Measurements from ENCODE around the gene ZNF708. TPM values are rescaled to one million over a fixed set of nuclear protein-coding genes. Genes with fewer than 3 reads are reported as not detected.
"Not testable (repeated sequence)": the region's sequence is repeated elsewhere in the genome, so short reads cannot be mapped to it uniquely, and the experiment has no call there.

The ZNF708 gene
- 3.5 TPM for polyA plus RNA-seq (2013, experiment 1 of 2; ENCODE audit: insufficient read length)
- 2.8 TPM for polyA plus RNA-seq (2013, experiment 2 of 2; ENCODE audit: insufficient read length)

DNA sequence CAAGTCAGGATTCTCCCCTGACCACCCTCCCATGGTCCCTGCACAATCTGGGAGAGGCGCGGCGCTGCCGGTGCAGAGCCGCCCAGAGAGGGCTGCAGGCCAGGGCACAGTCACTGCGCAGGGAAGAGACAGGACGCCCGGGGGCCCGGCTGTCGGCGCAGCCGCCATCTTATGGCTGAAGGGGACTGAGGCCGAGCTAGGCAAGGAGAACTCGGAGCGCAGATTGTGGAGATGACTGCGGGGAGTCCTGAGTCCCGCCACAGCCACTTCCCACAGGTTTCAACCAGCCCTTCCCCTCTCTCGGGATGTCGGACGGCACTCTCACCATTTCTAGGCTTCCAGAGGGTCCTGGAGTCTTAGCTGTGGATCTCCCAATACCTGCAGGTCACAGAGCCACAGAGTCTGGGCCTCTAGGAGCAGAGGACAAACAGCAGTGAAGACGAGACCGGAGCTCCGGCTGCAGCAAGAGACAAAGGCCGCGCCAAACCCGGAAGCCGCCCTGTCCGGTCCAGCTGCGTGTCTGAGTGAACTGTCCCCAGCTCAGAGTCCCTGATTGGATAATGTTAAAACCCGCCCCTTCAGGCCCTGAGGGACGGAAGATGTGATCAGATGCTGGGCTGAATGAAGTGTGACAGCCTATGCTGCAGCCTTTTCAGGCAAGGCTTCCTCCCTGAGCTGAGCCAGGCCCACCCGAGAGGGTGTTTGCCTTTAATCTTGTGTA, at the start of gene ZNF708:
ZNF708 (minus strand) TSS at position 526 of the 721 bp plus-strand sequence; CDS start at position 328, 198 bp downstream.
- peak; percentile 93 for DNase-seq

DNA sequence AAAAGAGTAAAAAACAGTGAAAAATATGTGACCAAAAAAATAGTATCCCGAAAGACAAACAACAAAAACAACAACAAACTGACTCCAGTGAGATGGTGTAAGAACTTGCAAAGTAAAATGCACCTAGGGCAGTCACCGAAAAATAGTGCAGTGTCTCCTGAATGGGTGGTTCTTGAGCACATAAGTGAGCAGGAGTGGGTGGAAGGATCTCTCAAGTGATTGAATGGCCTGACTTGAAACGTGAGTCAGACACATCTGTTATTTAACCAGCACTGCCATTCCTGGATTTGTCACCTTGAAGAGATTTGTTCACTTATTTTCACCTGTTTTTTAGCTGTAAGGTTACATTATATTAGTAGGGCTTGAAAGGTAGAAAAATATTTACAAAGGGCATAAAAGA, 33.1 kb upstream of the ZNF708 start:
- DNase-seq, result no peak

DNA sequence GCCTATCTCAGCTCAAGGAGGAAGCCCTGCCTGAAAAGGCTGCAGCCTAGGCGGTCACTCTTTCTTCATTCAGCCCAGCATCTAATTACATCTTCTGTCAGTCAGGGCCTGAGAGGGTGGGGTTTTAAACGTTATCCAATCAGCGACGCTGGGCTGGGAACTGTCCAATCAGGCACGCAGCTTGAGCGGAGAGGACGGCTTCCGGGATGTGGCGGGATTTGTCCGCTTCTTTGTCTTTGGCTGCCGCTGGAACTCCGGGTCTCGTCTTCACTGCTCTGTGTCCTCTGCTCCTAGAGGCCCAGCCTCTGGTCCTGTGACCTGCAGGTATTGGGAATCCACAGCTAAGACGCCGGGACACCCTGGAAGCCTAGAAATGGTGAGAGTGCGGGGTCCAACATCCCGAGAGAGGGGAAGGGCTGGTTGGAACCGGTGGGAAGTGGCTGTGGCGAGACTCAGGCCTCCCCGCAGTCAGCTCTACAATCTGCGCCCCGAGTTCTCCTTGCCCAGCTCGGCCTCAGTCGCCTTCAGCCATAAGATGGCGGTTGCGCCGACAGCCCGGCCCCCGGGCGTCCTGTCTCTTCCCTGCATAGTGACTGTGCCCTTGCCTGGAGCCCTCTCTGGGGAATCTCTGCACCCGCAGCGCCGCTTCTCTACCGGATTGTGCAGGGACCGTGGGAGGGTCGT, 29.7 kb upstream of the ZNF708 start, which contains the start of gene ZNF738:
ZNF738 (plus strand) TSS at position 233 of the 684 bp plus-strand sequence; CDS start at position 374, 141 bp downstream.
- peak; percentile 95 for DNase-seq

DNA sequence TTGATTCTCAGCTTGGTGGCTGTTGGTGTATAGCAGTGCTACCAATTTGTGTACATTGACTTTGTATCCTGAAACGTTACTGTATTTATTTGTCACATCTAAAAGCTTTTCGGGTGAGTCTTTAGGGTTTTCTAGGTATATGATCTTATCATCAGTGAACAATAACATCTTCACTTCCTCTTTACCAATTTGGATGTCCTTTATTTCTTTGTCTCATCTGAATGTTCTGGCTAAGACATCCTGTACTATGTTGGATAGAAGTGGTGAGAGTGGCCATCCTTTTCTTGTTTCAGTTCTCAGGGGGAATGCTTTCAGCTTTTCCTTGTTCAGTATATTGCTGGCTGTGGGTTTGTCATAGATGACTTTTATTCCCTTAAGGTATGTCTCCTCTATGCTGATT, 23.6 kb upstream of the ZNF708 start:
- DNase-seq, result no peak

DNA sequence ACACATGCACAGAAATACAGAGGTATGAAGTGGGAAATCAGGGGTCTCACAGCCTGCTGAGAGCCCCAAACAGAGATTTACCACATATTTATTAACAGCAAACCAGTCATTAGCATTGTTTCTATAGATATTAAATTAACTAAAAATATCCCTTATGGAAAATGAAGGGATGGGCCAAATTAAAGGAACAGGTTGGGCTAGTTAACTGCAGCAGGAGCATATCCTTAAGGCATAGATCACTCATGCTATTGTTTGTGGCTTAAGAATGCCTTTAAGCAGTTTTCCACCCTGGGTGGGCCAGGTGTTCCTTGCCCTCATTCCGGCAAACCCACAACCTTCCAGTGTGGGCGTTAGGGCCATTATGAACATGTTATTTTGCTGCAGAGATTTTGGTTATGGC, 15.6 kb upstream of the ZNF708 start:
- DNase-seq, result not testable (repeated sequence)

DNA sequence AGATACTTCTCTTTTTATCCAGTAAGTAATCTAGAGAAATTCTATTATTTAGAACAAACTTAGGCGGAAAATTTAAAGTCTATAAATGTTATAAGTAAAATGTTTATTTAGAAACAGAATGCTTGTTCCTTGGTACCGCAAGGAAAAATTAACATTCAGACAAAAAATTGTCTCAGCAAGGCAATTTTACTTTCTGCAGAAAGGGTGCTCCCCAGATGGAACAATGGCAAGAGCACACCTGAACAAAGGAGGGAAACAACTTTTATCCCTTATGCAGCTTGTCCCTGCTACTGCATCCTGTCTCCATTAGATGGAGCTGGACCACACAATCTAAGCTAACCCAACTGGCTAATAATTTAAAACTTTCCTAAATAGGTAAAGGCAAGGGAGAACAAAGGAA, 6.5 kb upstream of the ZNF708 start:
- DNase-seq, result no peak

DNA sequence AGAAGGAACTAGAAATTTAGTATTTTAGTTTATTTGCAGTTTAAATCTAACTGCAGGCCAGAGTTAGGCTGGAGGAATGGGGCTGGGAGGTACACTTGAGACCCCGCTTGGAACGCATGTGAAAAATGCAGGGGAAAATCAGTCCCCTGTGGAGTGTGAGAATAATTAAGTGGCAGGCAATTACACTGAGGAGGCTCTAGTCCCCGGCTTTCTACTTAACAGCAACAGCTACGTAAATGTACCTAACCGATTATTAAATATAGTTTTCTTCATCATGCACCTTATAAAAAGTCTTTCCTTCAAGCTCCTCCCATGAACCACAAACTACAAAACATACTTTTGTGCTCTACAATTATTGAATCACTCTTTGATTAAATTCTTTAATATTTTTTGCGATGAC, 804 bp downstream of the ZNF708 start:
- DNase-seq, result peak; percentile 4

DNA sequence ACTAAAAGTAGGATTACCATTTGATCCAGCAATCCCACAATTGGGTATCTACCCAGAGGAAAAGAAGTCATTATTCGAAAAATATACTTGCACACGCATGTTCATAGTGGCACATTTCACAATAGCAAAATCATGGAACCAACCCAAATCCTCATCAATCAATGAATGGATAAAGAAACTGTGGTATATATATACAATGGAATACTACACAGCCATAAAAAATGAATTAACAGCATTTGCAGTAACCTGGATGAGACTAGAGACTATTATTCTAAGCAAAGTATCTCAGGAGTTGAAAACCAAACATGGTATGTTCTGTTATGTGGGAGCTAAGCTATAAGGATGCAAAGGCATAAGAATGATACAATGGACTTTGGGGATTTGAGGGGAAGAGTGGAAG, 3.0 kb downstream of the ZNF708 start:
- no peak for DNase-seq

DNA sequence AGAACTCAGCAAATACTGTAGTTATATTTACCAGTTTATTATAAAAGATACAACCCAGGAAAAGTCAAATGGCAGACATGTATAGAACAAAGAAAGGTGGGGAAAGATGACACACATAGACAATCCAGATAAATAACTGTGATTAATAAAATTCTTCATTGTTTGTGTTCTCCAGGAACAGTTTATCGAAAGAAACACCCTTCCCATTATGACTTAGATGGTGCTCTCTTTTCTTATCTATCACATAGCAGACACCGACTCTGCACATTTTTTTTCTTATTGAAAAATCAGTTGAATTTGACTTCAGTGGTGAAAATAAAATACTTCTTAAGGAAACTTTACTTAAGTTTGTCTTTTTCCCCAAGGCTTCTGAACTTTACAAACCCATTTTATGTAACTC, 6.2 kb downstream of the ZNF708 start:
- DNase-seq, result no peak

DNA sequence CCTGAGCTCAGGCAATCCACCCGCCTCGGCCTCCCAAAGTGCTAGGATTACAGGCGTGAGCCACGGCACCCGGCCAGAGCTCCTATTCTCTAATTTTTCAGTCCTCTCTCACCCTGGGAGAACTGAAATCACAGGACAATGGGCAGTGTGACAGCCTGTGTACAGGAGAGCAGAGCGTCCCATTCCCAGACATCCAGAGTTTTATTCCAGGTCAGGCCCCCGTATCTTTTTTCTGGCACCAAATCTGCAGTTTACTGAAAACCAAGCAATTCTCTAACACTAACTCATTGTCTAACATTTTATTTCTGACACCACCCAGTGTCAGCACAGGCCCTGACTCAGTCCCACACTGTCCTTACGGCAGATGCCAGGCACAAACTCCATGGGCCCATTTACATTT, 6.7 kb downstream of the ZNF708 start:
- no peak for DNase-seq

DNA sequence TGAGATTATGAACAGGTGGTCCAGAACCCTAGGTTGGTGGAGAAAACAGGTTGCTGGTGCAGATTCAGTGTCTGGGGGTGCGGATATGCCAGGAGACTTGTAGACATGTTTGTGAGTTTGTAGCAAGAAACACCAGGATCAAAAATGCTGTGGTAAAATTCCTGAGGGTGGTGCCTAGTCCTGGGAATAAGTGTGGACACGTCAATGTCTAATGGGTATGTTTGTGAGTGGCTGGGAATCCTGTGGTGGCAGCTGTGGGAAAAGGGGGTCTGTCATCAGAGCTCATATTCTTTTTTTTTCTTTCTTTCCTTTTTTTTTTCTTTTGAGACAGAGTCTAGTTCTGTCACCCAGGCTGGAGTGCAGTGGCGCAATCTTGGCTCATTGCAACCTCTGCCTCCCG, 7.2 kb downstream of the ZNF708 start:
- DNase-seq, result peak; percentile 1

DNA sequence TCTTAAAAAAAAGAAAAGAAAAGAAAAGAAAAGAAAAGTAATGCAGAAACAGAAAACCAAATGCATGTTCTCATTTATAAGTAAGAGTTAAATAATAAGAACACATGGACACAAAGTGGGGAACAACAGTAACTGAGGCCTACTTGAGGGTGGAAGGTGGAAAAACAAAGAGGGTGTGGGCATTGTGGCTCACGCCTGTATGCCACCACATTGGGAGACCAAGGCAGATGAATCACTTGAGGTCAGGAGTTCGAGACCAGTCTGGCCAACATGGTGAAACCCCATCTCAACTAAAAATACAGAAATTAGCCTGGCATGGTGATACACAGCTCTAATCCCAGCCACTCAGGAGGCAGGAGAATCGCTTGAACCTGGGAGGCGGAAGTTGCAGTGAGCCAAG, 8.1 kb downstream of the ZNF708 start:
- no peak for DNase-seq

DNA sequence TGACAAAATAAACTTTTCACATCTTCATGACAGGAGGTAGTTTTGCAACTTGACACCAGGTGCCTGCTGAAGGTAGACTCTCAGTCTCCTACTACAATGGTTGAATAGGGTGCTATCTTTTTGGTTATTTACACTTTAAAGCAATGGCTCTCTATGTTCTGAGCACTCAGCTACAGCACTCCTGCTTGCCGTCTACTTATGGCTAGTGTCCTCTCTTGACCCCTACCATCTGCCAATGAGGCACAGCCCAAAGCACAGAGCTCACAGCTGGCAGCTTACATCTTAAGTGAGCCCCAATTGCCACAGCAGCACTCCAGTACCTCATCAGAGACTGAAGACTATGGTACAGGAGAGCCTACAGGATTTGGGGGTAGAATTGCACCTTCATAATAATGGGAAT, 11.4 kb downstream of the ZNF708 start:
- DNase-seq, result no peak

DNA sequence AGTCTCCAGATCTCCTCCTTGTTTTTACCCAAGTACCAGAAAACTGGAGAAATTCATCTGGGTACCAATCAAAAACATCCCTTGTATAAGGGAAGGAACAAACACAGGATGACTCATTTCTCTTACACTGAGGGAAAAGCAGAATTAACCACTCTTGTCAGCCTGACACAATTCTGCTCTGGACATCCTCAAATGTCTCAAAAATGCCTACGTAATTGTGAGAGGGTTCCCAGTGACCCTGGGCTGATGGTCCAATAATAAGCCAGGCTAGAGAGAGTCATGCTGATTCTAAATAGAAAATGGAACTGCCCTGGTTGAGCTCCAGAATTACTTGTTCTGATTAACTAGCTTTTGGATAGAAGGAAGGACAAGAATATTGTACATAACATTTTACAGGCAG, 14.5 kb downstream of the ZNF708 start:
- DNase-seq, result no peak

DNA sequence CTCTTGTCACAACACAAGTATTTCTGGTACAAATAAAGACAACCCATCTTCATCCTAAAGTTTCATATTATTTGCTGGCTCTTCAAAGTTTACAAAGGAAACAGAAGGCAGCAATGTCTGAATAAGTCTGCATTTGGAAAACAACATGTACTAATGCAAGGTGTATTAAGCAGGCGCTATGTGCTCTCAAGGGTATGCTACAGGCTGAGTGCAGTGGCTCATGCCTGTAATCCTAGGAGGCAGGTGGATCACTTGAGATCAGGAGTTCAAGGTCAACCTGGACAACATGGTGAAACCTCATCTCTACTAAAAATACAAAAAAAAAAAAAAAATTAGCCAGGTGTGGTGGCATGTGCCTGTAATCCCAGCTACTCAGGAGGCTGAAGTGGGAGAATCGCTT, 16.4 kb downstream of the ZNF708 start:
- not testable (repeated sequence) for DNase-seq

DNA sequence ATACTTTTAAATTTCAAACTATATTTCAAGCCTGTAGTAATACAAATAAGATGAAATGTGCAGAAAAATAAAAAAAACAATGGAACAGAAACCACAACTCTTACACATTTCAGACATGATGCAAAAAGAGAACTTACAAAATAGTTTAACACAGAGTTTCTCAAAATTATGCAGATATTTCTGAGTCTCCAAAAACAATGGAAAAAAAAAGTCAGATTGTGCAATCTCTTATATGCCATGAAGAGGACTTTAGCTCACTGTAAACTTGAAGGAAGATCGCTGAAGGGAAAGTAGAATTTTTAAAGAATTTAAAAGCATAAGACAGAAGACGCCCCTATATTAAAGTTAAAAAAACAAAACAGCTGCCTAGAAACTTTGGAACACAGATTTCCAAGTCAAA, 20.4 kb downstream of the ZNF708 start:
- no peak for DNase-seq

DNA sequence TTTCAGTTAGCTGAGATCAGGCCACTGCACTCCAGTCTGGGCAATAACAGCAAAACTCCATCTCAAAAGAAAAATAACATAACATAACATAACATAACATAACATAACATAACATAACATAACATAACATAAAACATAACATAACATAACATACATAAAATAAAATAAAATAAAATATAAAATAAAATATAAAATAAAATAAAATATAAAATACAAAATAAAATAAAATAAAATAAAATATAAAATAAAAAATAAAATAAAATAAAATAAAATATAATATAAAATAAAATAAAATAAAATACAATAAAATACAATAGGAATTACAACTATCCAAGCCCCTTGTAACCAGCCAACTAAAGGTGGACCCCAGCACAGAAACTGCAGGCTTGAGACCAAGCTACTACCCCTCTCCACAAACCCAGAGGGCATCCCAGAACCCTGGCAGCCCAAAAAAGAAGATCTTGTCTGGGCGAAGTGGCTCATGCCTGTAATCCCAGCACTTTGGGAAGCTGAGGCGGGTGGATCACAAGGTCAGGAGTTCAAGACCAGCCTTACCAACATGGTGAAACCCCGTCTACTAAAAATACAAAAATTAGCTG, 22.2 kb downstream of the ZNF708 start:
- not testable (repeated sequence) for DNase-seq

DNA sequence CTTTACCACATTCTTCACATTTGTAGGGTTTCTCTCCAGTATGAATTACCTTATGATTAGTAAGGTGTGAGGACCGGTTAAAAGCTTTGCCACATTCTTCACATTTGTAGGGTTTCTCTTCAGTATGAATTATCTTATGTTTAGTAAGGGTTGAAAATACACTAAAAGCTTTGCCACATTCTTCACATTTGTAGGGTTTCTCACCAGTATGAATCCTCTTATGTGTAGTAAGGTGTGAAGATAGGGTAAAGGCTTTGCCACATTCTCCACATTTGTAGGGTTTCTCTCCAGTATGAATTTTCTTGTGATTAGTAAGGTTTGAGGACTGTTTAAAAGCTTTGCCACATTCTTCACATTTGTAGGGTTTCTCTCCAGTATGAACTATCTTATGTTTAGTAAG, 35.4 kb downstream of the ZNF708 start:
- DNase-seq, result not testable (repeated sequence)

DNA sequence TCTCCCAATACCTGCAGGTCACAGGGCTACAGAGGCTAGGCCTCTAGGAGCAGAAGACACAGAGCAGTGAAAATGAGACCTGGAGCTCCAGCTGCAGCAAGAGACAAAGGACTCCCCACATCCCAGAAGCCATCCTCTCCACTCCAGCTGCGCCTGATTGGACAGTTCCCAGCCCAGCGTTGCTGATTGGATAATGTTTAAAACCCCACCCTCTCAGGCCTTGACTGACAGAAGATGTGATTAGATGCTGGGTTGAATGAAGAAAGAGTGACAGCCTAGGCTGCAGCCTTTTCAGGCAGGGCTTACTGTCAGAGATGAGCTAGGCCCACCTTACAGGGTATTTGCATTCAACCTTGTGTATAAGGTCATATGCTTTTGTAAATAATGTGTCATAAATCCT, 59.4 kb downstream of the ZNF708 start:
- DNase-seq, result no peak

DNA sequence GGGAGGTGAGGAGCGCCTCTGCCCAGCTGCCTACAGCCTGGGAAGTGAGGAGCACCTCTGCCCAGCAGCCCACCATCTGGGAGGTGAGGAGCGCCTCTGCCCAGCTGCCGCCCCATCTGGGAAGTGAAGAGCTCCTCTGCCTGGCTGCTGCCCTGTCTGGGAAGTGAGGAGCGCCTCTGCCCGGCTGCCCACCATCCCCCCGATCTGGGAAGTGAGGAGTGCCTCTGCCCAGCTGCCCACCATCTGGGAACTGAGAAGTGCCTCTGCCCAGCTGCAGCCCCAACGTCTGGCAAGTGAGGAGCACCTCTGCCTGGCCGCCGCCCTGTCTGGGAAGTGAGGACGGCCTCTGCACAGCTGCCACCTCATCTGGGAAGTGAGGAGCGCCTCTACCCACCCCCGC, 64.3 kb downstream of the ZNF708 start:
- DNase-seq, result no peak

DNA sequence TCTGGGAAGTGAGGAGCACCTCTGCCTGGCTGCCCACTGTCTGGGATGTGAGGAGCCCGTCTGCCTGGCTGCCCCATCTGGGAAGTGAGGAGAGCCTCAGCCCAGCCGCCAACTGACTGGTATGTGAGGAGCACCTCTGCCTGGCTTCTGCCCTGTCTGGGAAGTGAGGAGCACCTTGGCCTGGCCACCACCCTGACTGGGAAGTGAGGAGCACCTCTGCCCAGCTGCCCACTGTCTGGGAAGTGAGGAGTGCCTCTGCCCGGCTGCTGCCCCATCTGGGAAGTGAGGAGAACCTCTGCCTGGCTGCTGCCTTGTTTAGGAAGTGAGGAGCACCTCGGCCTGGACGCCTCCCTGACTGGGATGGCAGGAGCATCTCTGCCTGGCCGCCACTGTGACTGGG, 64.8 kb downstream of the ZNF708 start:
- DNase-seq, result no peak

DNA sequence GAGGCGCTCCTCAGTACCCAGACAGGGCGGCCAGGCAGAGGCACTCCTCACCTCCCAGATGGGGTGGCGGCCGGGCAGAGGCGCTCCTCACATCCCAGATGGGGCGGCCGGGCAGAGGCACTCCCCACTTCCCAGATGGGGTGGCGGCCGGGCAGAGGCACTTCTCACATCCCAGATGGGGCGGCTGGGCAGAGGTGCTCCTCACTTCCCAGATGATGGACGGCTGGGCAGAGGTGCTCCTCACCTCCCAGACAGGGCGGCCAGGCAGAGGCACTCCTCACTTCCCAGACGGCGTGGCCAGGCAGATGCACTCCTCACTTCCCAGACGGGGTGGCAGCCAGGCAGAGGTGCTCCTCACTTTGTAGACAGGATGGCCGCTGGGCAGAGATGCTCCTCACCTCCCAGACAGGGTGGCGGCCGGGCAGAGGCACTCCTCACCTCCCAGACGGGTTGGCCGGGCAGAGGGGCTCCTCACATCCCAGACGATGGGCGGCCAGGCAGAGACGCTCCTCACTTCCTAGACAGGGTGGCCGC, 68.3 kb downstream of the ZNF708 start:
- not testable (repeated sequence) for DNase-seq

DNA sequence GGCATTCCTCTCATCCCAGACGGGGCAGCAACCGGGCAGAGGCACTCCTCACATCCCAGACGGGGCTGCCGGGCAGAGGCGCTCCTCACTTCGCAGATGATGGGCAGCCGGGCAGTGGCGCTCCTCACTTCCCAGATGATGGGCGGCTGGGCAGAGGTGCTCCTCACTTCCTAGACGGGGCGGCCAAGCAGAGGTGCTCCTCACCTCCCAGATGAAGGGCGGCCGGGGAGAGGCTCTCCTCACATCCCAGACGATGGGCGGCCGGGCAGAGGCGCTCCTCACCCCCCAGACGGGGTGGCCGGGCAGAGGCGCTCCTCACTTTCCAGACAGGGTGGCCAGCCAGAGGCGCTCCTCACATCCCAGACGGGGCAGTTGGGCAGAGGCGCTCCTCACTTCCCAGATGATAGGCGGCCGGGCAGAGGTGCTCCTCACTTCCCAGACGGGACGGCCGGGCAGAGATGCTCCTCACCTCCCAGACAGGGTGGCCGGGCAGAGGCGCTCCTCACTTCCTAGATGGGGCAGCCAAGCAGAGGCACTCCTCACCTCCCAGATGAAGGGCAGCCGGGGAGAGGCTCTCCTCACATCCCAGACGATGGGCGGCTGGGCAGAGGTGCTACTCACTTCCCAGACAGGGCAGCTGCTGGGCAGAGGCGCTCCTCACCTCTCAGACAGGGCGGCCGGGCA, 68.9 kb downstream of the ZNF708 start:
- no peak for DNase-seq

Measured in fibroblast of skin of abdomen (primary cell).